WTC11 (cell line): Measurements from ENCODE around the gene ABCA13. TPM values are rescaled to one million over a fixed set of nuclear protein-coding genes. Genes with fewer than 3 reads are reported as not detected.

Experiments used
- ATAC-seq: fragments of 200-7000 bp; cut with Tn5 transposase; 2 replicates; pipeline ENCODE4 v1.10.0; 2021; ENCODE audit warnings: mild to moderate bottlenecking, moderate library complexity
- CTCF ChIA-PET: fragments of 300-600 bp; sonication (Branson Sonifier 250); formaldehyde crosslinking; loops from one replicate; lab custom pipeline; 2021; ENCODE audit warnings: antibody characterized with exemption; lab: Charles Lee
- POLR2A ChIA-PET: fragments of 350-600 bp; sonication (Branson Sonifier 250); formaldehyde crosslinking; loops from one replicate; lab custom pipeline; 2021; ENCODE audit warnings: antibody characterized with exemption; lab: Charles Lee
- DNase-seq: peaks from one replicate; pipeline ENCODE4 v3.0.0; 2021; ENCODE audit warnings: low spot score
- H3K27ac Mint-ChIP-seq: 2 replicates; pipeline ENCODE4 v1.8.0; 2021; ENCODE audit warnings: mixed read lengths
- H3K27me3 Mint-ChIP-seq: 2 replicates; pipeline ENCODE4 v1.8.0; 2021; ENCODE audit warnings: low read depth, mild to moderate bottlenecking, moderate library complexity, mixed read lengths
- H3K36me3 Mint-ChIP-seq: 2 replicates; pipeline ENCODE4 v1.8.0; 2021; ENCODE audit warnings: mixed read lengths
- H3K4me1 Mint-ChIP-seq: 2 replicates; pipeline ENCODE4 v1.8.0; 2022; ENCODE audit warnings: mixed read lengths
- H3K4me3 Mint-ChIP-seq: 2 replicates; pipeline ENCODE4 v1.8.0; 2021; ENCODE audit warnings: mild to moderate bottlenecking, moderate library complexity, mixed read lengths
- H3K9me3 Mint-ChIP-seq: 2 replicates; pipeline ENCODE4 v1.8.0; 2021; ENCODE audit warnings: mixed read lengths
- AR ChIP-seq: fragments of 250-450 bp; sonication (Bioruptor Pico); IDR thresholded peaks from 2 replicates; pipeline ENCODE4 v1.9.0; 2021; ENCODE audit warnings: mild to moderate bottlenecking
- ATF1 ChIP-seq: sonication (generic); formaldehyde crosslinking; IDR thresholded peaks from 2 replicates; pipeline ENCODE4 v1.8.1; 2023; ENCODE audit warnings: mild to moderate bottlenecking, moderate library complexity, missing genetic modification reagents
- CTCF ChIP-seq: fragments of 200-600 bp; IDR thresholded peaks from 2 replicates; pipeline ENCODE4 v1.8.0; 2022; ENCODE audit warnings: antibody characterized with exemption
- ELF4 ChIP-seq: sonication (generic); formaldehyde crosslinking; IDR thresholded peaks from 2 replicates; pipeline ENCODE4 v1.8.1; 2022; ENCODE audit warnings: low read depth, mild to moderate bottlenecking, moderate library complexity, missing genetic modification reagents
- FOXK1 ChIP-seq: sonication (generic); formaldehyde crosslinking; IDR thresholded peaks from 2 replicates; pipeline ENCODE4 v1.8.0; 2022; ENCODE audit warnings: mild to moderate bottlenecking, moderate library complexity, missing genetic modification reagents
- FOXP1 ChIP-seq: sonication (generic); formaldehyde crosslinking; IDR thresholded peaks from 2 replicates; pipeline ENCODE4 v1.8.0; 2022; ENCODE audit warnings: missing genetic modification reagents, mild to moderate bottlenecking, moderate library complexity, borderline replicate concordance
- GABPB1 ChIP-seq: sonication (generic); formaldehyde crosslinking; IDR thresholded peaks from 2 replicates; pipeline ENCODE4 v1.8.1; 2023; ENCODE audit warnings: mild to moderate bottlenecking, missing genetic modification reagents
- GTF2I ChIP-seq: fragments of 250-450 bp; sonication (Bioruptor Pico); conservative IDR thresholded peaks from 2 replicates; pipeline ENCODE4 v1.4.0; 2021; ENCODE audit warnings: mild to moderate bottlenecking
- IRF2 ChIP-seq: sonication (generic); formaldehyde crosslinking; IDR thresholded peaks from 2 replicates; pipeline ENCODE4 v1.8.0; 2022; ENCODE audit warnings: low read depth, missing genetic modification reagents, borderline replicate concordance
- JUN ChIP-seq: sonication (generic); formaldehyde crosslinking; IDR thresholded peaks from 2 replicates; pipeline ENCODE4 v1.8.0; 2023; ENCODE audit warnings: mild to moderate bottlenecking, missing genetic modification reagents
- MAX ChIP-seq: sonication (generic); formaldehyde crosslinking; IDR thresholded peaks from 2 replicates; pipeline ENCODE4 v1.8.0; 2022; ENCODE audit warnings: mild to moderate bottlenecking, missing genetic modification reagents
- MYBL2 ChIP-seq: sonication (generic); formaldehyde crosslinking; IDR thresholded peaks from 2 replicates; pipeline ENCODE4 v1.8.1; 2023; ENCODE audit warnings: mild to moderate bottlenecking, moderate library complexity, missing genetic modification reagents
- NFATC4 ChIP-seq: fragments of 250-450 bp; sonication (Bioruptor Pico); IDR thresholded peaks from 2 replicates; pipeline ENCODE4 v1.9.0; 2021; ENCODE audit warnings: mild to moderate bottlenecking
- NR1H2 ChIP-seq: sonication (generic); formaldehyde crosslinking; IDR thresholded peaks from 2 replicates; pipeline ENCODE4 v1.9.0; 2021; ENCODE audit warnings: mild to moderate bottlenecking, moderate library complexity, missing genetic modification reagents
- NR2C2 ChIP-seq: sonication (generic); formaldehyde crosslinking; IDR thresholded peaks from 2 replicates; pipeline ENCODE4 v1.8.0; 2022; ENCODE audit warnings: mild to moderate bottlenecking, missing genetic modification reagents
- OVOL2 ChIP-seq: fragments of 250-450 bp; sonication (Bioruptor Pico); IDR thresholded peaks from 2 replicates; pipeline ENCODE4 v1.9.0; 2021; ENCODE audit warnings: mild to moderate bottlenecking, borderline replicate concordance
- RELA ChIP-seq: sonication (generic); formaldehyde crosslinking; IDR thresholded peaks from 2 replicates; pipeline ENCODE4 v1.8.1; 2022; ENCODE audit warnings: missing genetic modification reagents, mild to moderate bottlenecking, borderline replicate concordance
- TEAD4 ChIP-seq: sonication (generic); formaldehyde crosslinking; IDR thresholded peaks from 2 replicates; pipeline ENCODE4 v1.8.0; 2022; ENCODE audit warnings: mild to moderate bottlenecking, missing genetic modification reagents
- ZBTB43 ChIP-seq: sonication (generic); formaldehyde crosslinking; IDR thresholded peaks from 2 replicates; pipeline ENCODE4 v1.8.1; 2023; ENCODE audit warnings: mild to moderate bottlenecking, missing genetic modification reagents
- ZNF416 ChIP-seq: fragments of 250-450 bp; sonication (Bioruptor Pico); IDR thresholded peaks from 2 replicates; pipeline ENCODE4 v1.9.0; 2021; ENCODE audit warnings: mild to moderate bottlenecking, inconsistent platforms
- total RNA-seq: library from RNA; stranded (reverse); gene quantifications from 3 replicates; pipeline ENCODE4 v1.2.3, GENCODE V29; 2021
- TF ChIP-seq, protein P1 (sequence below): sonication (generic); formaldehyde crosslinking; IDR thresholded peaks from 2 replicates; pipeline ENCODE4 v1.8.0; 2022; ENCODE audit warnings: mild to moderate bottlenecking, missing genetic modification reagents
- TF ChIP-seq, protein P2 (sequence below): sonication (generic); formaldehyde crosslinking; IDR thresholded peaks from 2 replicates; pipeline ENCODE4 v1.8.1; 2023; ENCODE audit warnings: mild to moderate bottlenecking, missing genetic modification reagents, moderate library complexity

ABCA13 gene
- total RNA-seq, 1 experiment from 2014 or later = 0.04 TPM

GRCh38 chr7:48213226-48213625 lies 42.0 kb downstream of the ABCA13 start:
- Mint-ChIP-seq H3K4me1 (peaks cover 4% of the 10 kb centered on the region), H3K27me3 (no peaks in the 10 kb centered on the region), H3K4me3 (no peak overlapping the region), H3K9me3 (peaks cover 48% of the 10 kb centered on the region), H3K36me3 (peaks cover 14% of the 10 kb centered on the region), H3K27ac (no peak overlapping the region)
- DNase-seq (no peak), ATAC-seq (no peak)
- POLR2A ChIA-PET = no interaction called here
- TF ChIP-seq RELA = no peak
- no peak for TF ChIP-seq ZNF416
- no peak for TF ChIP-seq FOXP1 (CRISPR knock-in tag)
- TF ChIP-seq ZBTB43 (CRISPR knock-in tag) = no peak
- TF ChIP-seq GTF2I (CRISPR knock-in tag) = no peak
- TF ChIP-seq NFATC4 (CRISPR knock-in tag) = no peak
- CTCF ChIA-PET = no interaction called here

DNA sequence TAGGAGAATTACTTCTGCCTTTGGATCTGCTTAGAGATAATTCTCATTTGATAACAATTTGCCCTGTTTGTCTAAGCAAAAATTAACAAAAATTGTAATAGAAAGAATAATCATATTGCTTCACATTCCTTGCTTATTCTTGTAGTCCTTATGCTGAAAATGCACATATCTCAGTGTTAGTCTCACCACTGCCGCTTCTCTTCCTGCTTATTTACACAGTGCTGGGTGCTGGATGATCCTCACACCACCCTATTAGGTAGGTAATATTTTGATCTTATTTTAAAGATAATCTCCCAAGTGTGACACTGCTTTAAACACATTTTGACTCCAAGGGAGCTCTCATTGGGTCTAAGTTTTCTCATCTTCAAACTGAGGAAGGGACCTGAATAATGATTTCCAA lies 46.0 kb downstream of the ABCA13 start:
- ChIA-PET CTCF (no interaction called here), POLR2A (no interaction called here)
- Mint-ChIP-seq H3K4me3 (no peak overlapping the region), H3K36me3 (peaks cover 4% of the 10 kb centered on the region; the same call in 1 of the 2 replicates), H3K27ac (no peak overlapping the region), H3K9me3 (peaks cover 26% of the 10 kb centered on the region), H3K27me3 (no peaks in the 10 kb centered on the region), H3K4me1 (no peaks in the 10 kb centered on the region)
- DNase-seq (no peak), ATAC-seq (no peak)
- TF ChIP-seq MAX (CRISPR knock-in tag) (no peak), GTF2I (CRISPR knock-in tag) (no peak)

GRCh38 chr7:48217753-48218152 lies 46.5 kb downstream of the ABCA13 start:
- CTCF ChIA-PET = no interaction called here
- Mint-ChIP-seq H3K27ac (no peak overlapping the region), H3K27me3 (no peaks in the 10 kb centered on the region), H3K4me3 (no peak overlapping the region), H3K36me3 (peaks cover 4% of the 10 kb centered on the region; the same call in 1 of the 2 replicates), H3K9me3 (peaks cover 23% of the 10 kb centered on the region), H3K4me1 (no peaks in the 10 kb centered on the region)
- POLR2A ChIA-PET = no interaction called here
- DNase-seq (no peak), ATAC-seq (no peak)
- TF ChIP-seq AR = no peak
- TF ChIP-seq FOXK1 (CRISPR knock-in tag) = no peak
- no peak for TF ChIP-seq CTCF
- no peak for TF ChIP-seq OVOL2 (CRISPR knock-in tag)
- TF ChIP-seq GABPB1 (CRISPR knock-in tag) = no peak
- TF ChIP-seq ZNF416 = no peak
- TF ChIP-seq ATF1 (CRISPR knock-in tag) = no peak
- no peak for TF ChIP-seq MYBL2
- no peak for TF ChIP-seq JUN (CRISPR knock-in tag)
- TF ChIP-seq, protein P1, sequence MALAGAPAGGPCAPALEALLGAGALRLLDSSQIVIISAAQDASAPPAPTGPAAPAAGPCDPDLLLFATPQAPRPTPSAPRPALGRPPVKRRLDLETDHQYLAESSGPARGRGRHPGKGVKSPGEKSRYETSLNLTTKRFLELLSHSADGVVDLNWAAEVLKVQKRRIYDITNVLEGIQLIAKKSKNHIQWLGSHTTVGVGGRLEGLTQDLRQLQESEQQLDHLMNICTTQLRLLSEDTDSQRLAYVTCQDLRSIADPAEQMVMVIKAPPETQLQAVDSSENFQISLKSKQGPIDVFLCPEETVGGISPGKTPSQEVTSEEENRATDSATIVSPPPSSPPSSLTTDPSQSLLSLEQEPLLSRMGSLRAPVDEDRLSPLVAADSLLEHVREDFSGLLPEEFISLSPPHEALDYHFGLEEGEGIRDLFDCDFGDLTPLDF (CRISPR knock-in tag) = no peak
- TF ChIP-seq ELF4 = no peak
- TF ChIP-seq TEAD4 = no peak
- TF ChIP-seq NR2C2 (CRISPR knock-in tag) = no peak
- no peak for TF ChIP-seq NR1H2
- TF ChIP-seq, protein P2, sequence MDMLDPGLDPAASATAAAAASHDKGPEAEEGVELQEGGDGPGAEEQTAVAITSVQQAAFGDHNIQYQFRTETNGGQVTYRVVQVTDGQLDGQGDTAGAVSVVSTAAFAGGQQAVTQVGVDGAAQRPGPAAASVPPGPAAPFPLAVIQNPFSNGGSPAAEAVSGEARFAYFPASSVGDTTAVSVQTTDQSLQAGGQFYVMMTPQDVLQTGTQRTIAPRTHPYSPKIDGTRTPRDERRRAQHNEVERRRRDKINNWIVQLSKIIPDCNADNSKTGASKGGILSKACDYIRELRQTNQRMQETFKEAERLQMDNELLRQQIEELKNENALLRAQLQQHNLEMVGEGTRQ (CRISPR knock-in tag) = no peak
- no peak for TF ChIP-seq IRF2
- TF ChIP-seq FOXP1 (CRISPR knock-in tag) = no peak
